Epithelial cell of prostate (primary cell): ENCODE results near the gene MGLL.

Experiments
- DNase-seq: peaks from one replicate; pipeline ENCODE4 v3.0.0-alpha.2; 2011; ENCODE audit warnings: low read depth, low spot score
- H3K27ac ChIP-seq: fragments of 450-650 bp; 2 replicates; pipeline ENCODE4 v1.5.1; 2017; ENCODE audit warnings: mild to moderate bottlenecking

The MGLL gene

DNA sequence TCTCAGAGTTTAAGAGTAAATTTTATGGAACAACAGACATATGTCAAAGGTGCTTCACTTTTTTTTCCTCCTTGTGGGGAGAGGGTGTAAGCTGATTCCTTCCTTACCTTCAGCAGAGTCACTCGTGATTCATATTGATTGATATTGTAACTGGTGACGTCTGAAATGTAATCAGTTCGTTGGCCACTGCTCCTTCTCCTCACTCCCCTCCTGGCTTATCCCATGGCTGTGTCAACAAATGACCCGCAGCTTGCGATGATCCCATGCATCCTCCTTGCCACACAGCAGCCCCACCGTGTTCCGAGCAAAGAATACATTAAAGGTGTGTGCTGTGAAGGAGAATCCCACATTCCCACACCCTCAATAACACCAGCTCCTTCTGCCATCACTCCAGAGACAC lies 7.3 kb downstream of the MGLL start:
- H3K27ac ChIP-seq = no peak overlapping the region
- DNase-seq = no peak

DNA sequence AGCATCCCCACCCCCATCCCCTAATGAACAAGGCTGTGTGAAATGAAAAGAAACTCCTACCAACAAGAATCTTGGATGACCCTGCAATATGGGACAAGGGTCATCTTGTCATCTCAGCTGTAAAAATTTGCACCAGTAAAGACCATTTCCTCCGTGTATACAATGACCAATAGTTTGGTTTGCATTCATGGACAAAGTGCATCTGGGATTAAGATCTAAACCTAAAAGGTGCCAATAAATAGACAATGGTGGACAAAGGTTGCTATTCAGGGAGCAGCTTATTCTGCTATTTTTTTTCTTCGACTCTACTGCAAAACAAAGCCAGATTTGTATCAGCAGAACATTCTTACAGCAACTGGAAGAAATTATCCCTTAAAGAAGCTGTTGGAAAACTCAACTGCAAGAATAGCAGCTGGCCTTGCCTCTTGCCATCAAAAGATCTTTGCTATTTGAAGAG lies 8.0 kb downstream of the MGLL start:
- no peak for DNase-seq
- no peak overlapping the region for H3K27ac ChIP-seq

DNA sequence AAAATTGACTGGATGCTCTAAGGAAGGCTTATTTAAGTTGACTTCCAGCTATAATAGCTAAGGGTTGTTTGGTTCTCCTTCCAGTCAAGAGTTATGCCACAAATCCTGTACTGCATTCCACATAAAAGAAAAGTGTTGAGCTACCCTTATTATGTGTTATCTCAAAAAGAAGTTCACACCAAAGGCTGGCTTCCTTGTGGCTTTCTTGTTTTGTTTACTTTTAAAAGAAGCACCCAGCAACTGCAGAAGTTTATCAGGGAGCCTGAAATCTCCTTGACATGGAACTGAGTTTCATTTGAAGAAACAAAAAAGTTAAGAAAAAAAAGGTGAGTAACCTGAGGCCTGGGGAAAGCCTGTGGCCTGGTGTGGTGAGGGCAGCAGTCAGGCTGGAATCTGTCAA lies 10.2 kb downstream of the MGLL start:
- no peak overlapping the region for H3K27ac ChIP-seq
- DNase-seq = no peak

DNA sequence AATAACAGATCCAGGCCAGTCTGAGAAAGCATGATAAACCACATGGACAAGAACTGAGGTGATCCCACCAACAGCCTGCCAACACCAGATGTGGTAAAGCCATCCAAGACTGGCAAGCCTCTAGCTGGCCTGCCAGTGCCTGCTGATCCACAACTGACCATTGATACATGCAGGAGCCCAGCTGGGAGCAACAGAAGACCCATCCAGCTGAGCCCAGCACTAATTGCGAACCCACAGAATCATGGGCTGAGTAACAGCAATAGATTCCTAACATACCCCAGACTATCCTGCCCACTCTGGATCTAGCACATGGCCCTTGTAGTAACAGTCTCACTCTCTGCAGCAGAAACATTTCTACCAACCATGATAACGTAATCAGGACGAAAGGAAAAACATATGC lies 10.6 kb downstream of the MGLL start:
- H3K27ac ChIP-seq = no peak overlapping the region
- DNase-seq = no peak

DNA sequence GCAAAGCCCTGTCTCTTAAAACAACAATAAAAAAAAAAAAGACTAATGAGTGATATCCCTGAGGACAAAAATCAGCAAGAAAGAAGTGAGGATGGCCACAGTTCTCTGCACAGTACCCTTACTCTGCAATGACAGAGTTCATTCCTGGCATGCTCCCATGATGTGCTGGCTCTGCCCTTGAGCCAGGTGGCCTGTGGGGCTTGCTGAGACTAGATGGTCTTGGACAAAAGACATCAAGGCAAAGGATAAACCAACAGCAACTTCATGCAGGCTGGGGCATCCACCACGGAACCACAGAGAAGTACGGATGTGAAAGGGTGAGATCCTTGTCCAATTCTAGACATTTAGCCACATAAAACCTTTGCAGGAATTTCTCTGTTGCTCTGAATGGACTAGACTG lies 12.7 kb downstream of the MGLL start:
- peak overlapping the region; percentile 29 for H3K27ac ChIP-seq
- DNase-seq = no peak

DNA sequence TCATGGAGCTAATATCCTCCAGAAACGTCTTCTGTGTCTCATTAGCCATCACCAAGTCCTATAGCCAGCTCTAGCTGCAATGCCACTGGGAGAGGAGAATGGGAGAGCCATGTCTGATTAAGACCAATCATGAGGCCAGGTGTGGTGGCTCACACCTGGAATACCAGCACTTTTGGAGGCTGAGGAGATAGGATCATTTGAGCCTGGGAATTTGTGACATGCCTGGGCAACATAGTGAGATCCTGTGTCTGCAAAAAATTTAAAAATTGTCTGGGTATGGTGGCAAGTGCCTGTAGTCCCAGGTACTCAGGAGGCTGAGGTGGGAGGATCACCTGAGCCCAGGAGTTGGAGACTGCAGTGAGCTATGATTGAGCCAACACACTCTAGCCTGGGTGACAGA lies 13.1 kb downstream of the MGLL start:
- H3K27ac ChIP-seq = peak overlapping the region; percentile 29
- DNase-seq = no peak

DNA sequence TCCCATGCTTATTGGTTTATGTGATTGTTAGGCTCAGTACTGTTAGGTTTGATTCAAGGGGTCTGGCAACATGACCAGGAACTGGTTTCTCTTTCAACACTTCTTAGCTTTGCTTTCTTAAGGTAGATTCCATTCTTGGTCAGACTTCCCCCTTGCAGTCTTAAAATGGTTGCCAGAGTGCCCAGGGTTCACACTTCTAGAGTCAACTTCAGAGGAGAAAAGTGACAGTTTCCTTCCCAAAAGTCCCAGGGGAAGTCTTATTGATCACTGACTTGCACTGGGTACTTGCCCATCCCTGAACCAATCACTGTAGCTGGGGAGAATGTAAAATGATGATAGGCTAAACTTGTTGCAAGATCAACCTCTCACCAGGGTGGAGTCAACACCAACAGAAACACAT lies 14.1 kb downstream of the MGLL start:
- no peak for DNase-seq

DNA sequence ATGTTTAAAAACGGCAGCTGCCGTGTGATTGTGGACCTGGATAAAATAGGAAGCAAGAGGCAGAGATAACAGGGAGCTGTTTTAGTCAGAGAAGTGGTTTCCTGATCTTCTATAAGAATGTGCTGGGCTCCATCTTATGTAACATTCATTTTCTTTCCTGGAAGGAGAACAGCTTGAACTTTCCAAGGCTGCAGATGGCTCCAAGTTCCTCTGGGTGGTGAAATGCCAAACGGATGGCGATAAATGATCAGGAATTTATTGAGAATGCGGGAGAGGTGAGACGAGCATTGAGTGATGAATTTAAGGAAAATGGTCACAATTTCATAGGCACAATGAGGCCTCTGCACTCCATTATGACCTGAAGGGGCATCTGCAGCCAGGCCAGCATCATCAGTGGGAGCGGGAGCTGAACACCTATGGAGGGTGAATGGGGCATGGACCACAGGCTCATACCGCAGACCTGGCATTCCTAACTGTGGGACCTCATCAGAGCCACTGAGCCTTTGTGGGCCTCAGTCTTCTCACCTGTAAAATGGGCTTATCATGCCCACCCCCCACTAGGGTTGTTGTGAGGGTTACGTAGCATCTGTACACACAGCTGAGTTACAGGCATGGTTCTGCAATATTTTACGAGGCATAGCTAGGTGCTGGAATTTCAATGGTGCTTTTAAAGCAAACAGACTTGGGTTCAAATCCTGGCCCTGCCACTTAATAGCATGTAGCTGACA lies 17.1 kb downstream of the MGLL start:
- no peak for DNase-seq
- peak overlapping the region; percentile 100 for H3K27ac ChIP-seq

More for the DNA sequence above, 14.1 kb downstream of the MGLL start:
- no peak overlapping the region for H3K27ac ChIP-seq

DNA sequence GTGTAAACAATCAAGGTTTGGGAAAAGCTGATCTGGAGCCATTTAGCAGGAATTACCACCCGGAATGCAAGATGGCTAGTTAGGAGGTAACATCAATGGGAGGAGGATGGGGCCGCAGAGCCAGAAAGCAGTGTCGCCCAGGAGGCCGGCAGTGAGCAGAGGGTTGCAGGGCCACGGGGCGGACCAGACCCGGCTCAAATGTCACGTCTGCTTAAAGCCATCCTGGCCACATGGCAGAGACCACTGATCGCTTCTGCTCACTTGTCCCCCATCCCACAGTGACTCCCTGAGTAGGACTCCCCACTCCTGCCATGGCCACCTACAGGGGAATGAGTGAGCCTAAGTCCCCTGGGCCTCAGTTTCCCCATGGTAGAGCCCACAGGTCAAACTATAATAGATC lies 18.2 kb downstream of the MGLL start:
- no peak for DNase-seq
- peak overlapping the region; percentile 100 for H3K27ac ChIP-seq

DNA sequence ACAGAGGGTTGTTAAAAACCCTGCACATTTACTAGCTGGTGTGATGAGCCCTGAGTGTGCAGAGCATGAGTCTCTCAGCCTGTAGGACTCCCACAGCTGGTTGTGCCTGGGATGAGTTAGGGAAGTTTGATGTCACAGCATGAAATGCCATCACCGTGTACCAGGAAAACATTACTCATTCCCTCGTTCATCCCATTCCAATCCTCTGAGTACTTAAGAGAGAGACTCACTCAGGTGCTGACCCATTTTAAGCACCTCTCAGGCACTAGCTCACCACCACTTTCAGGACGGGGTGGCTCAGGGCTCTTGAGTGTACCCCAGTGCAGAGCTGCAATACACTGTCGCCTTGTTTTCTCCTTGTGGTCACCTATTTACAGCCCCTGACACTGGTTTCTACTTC lies 18.7 kb downstream of the MGLL start:
- H3K27ac ChIP-seq = peak overlapping the region; percentile 100
- DNase-seq = peak; percentile 90

DNA sequence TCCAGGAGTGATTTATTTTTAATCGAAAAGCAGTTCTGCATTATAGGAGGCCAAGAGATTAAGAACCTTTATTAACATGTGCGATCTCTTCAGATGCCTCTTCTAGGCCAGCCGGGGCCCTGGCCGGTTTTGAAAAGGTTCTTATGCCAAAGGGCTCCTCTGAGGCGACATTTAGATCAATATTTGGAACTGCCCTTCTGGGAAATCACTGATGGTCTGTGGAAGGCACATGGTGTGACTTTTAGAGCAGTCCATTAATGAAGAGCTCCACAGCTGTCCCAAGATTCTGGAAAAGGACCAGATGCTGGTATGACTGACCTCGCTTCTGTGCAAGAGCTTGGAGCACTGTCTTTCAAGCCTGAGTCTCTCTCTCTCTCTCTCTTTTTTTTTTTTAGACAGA lies 19.7 kb downstream of the MGLL start:
- H3K27ac ChIP-seq = peak overlapping the region; percentile 100
- DNase-seq = no peak

DNA sequence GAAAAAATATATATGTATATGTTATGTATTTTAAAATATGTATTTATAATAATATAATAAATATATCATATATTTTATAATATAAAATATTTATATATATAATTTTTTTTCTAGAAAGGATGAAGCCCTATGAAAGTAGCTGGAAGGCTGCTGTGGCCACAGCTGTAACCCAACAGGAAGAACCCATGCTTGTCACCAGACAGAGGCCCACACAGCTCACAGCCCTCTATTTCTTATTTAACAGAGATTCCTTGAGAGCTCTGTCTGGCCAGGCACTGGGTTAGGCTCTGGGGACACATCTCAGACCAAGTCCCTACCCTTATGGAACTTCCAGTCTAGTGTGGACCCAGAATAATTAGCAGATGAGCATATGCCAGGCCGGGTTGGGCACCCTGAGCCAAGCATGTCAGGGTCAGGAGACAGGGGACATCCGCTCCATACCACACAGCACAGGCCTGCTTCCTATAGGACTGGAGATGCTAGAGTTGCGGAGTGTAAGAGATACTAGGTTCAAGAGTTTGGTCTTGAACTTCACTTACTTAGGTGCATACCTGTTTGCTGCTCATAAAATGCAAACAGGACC lies 20.5 kb downstream of the MGLL start:
- H3K27ac ChIP-seq = peak overlapping the region; percentile 100
- DNase-seq = no peak

DNA sequence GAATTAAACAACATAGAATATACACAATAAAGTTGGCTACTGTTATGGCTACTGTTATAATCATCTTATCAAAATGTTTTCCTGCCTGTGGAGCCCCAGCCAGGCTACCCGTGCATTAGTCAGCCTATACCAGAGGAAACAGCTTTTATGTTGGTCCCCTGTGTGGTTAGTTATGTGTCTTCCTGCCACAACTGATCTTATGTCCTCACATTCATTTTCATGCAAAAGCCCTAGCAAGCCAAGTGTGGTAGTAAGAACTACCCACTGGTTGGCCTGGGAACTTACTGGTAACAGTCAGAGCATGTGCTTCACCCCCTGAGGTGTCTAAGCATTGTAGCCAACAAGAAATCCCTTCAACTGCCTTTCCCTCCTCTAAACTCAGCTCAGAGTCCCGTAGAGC lies 21.8 kb downstream of the MGLL start:
- DNase-seq = no peak
- peak overlapping the region; percentile 100 for H3K27ac ChIP-seq

DNA sequence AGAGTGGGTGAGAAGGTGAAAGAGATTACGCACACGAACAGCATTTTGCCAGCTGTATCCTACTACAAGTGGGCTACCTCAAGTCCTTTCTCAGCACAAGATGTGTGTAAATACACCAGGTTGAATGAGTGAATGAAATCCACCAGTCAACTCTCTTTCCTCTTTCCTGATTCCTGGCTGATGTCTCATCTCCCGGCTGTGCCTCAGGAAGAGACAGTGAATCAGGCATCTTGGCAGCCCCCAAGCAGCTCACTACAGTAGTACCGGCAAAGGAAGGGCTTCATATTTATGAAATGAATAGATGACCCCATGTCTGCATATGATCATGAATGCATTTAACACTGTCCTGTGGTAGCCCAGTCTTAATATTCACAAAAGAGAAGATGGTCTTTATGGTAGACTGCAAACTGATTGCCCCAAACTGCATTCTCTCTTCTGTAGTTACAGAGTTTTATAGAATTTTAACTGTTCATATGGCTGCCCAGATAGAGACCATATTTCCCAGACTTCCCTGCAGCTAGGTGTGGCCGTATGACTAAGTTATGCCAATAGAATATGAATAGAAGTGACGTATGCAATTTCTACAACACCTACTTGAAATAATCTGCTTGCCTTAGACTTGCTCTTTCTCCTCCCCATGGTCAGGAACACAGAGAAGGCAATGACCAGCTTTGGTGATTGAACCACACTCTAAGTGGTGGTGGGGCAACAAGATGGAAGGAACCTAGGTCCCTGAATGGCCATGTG lies 22.7 kb downstream of the MGLL start:
- DNase-seq = peak; percentile 80
- H3K27ac ChIP-seq = peak overlapping the region; percentile 100

DNA sequence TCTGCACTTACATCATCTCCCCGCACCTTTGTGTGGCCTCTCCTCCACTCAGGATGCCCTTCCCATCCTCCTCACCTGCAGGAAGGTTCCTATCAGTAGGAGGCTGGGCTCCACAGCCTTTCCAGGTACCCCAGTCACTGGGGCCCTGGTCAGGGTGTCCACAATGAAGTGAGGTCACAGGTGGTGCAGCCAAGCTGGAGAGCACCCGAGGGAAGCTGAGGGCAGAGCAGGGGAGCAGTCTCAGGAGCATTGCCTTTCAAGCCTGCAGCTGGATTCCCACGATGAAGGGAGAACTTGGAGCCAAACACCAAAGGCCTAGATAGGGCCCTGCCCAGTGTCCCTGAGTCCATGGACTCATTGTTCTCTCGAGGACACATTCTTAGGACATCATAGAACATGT lies 23.6 kb downstream of the MGLL start:
- DNase-seq = no peak
- H3K27ac ChIP-seq = peak overlapping the region; percentile 100

DNA sequence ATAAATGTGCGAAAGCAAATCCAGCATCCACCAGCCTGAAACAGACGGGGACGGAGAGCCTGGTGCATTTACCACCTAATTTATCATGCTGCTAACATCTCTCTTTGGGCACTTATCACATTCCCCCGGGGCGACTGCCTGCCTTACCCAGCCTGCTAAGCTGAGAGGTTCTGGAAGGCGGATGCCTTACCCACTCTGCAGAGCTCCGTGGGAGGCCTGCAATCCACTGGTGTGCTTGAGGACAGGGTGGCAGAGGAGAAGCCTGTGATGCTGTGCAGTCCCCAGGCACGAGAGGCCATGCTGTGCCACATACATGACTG lies 25.5 kb downstream of the MGLL start:
- no peak for DNase-seq
- H3K27ac ChIP-seq = no peak overlapping the region

DNA sequence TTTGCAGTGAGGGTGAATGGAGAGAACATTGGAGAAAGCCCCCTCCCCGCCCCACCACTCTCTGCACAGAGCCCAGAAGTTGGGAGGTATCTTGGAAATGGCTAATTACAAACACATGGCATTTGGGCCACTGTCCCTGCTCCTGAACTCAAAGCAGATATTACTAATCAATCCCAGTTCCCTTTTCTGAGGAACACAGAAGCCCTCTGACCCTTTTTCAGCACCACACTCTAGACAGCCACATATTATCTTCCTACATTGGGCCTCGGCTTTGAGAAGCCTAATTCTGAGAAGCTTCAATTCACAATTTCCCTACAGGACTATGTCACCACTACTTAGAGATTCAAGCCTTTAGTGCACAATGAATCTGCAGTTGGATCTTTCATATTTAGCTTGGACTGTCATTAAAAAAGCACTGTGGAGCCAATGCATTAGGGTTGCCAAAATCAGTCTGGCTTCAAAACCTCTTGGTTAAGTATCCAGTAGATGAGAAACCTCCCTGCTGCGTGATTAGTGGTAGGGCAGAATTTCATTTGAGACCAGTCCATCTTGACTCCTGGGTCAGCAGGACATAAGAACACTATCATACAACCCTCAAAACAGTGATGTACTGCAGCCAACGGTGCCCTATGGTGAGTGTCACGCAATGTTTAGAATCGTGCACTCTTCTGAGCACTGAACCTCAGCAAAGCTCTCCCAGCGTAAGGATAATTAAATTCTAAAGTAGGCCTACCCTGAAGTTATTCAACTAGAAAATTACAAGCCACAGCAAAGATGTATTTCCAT lies 26.1 kb downstream of the MGLL start:
- DNase-seq = no peak
- no peak overlapping the region for H3K27ac ChIP-seq

DNA sequence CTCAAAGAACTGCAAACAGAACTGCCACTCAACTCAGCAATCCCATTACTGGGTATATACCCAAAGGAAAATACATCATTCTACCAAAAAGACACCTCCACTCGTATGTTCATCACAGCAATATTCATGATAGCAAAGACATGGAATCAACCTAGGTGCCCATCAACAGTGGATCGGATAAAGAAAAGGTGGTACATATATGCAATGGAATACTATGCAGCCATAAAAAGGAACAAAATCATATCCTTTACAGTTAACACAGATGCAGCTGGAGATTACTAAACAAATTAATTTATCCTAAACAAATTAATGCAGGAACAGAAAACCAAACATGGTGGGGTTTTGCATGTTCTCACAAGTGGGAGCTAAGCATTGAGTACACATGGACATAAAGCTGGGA lies 27.3 kb downstream of the MGLL start:
- no peak for DNase-seq
- H3K27ac ChIP-seq = no peak overlapping the region

DNA sequence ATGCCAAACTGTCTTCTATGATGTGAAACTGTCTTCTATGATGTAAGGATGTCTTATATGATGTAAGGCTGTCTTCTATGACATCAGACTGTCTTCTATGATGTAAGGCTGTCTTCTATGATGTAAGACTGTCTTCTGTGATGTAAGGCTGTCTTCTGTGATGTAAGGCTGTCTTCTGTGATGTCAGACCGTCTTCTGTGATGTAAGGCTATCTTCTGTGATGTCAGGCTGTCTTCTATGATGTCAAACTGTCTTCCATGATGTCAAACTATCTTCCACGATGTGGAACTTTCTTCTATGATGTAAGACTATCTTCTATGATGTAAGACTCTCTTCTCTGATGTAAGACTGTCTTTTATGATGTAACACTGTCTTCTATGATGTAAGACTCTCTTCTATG lies 27.9 kb downstream of the MGLL start:
- no peak overlapping the region for H3K27ac ChIP-seq
- DNase-seq = no peak

DNA sequence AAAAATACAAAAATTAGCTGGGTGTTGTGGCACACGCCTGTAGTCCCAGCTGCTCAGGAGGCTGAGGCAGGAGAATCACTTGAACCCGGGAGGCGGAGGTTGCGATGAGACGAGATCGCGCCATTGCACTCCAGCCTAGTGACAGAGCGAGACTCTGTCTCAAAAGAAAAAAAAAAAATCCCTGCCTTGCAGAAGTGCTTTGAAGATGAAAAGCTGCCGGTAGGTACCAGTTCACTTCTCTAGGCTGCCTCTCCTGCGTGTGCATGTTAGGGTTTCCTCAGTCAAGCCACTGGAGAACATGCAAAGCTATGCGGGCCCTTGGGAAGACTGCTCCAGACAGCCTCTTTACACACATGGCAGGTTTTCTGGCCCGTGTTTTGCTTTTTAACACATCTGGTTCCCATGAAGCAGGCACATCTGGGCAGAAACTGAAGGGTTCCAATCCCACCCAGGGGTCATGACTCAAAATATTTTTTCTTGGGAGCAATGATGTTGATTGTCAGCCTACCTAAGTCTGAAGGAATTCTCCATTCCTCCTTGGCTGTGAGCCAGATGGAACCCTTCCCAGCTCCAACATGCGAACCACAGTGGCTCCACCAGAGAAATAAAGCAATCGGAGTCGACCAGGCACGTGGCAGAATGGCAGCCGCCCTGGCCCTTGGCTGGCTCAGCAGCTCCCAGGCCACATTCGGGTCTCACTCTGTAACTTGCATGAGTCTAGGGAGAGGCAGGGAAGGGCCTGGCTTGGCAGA lies 29.6 kb downstream of the MGLL start:
- peak overlapping the region; percentile 33 for H3K27ac ChIP-seq
- no peak for DNase-seq
